ENCODE results near the gene PLXNA2.

- no peak for TF ChIP-seq POLR2A (IDR thresholded peaks at IDR 0.05)
- TF ChIP-seq CTCF (IDR thresholded peaks at IDR 0.05), result no peak
- no peak for TF ChIP-seq POLR2AphosphoS5 (IDR thresholded peaks at IDR 0.05)
These were observed 204.4 kb downstream of the PLXNA2 start for GRCh38 chr1:208039536-208040332.
